Immature natural killer cell (primary cell): ENCODE measurements around the gene ENPP7. TPM values are rescaled to one million over a fixed set of nuclear protein-coding genes. Genes with fewer than 3 reads are reported as not detected.
"Not testable (repeated sequence)": the region's sequence is repeated elsewhere in the genome, so short reads cannot be mapped to it uniquely, and the experiment has no call there.

Experiments
- DNase-seq, 3 donors: peaks; one replicate each; pipeline ENCODE4 v3.0.0; 2022; ENCODE audit warnings: mixed read lengths in 1 of 3
- H3K27ac Mint-ChIP-seq, 6 donors: one replicate each; pipeline ENCODE4 v1.8.0; 2020; ENCODE audit warnings: mixed read lengths in 6 of 6, mild to moderate bottlenecking in 5 of 6, inconsistent platforms in 4 of 6, moderate library complexity in 3 of 6
- H3K27me3 Mint-ChIP-seq, 3 donors: one replicate each; pipeline ENCODE4 v1.8.0; 2020 to 2021; ENCODE audit warnings: low read depth in 3 of 3, mild to moderate bottlenecking in 3 of 3, mixed read lengths in 3 of 3, moderate library complexity in 3 of 3, inconsistent platforms in 1 of 3
- H3K36me3 Mint-ChIP-seq, 3 donors: one replicate each; pipeline ENCODE4 v1.8.0; 2020; ENCODE audit warnings: mixed read lengths in 3 of 3, inconsistent platforms in 2 of 3, mild to moderate bottlenecking in 2 of 3
- H3K4me1 Mint-ChIP-seq, 2 donors: one replicate each; pipeline ENCODE4 v1.8.0; 2020; ENCODE audit warnings: inconsistent platforms in 2 of 2, mild to moderate bottlenecking in 2 of 2, mixed read lengths in 2 of 2, moderate library complexity in 1 of 2
- H3K4me3 Mint-ChIP-seq, 5 donors: one replicate each; pipeline ENCODE4 v1.8.0; 2020; ENCODE audit warnings: mild to moderate bottlenecking in 5 of 5, mixed read lengths in 5 of 5, inconsistent platforms in 3 of 5, moderate library complexity in 3 of 5
- H3K9me3 Mint-ChIP-seq, 6 donors: one replicate each; pipeline ENCODE4 v1.8.0; 2020; ENCODE audit warnings: mild to moderate bottlenecking in 6 of 6, mixed read lengths in 6 of 6, inconsistent platforms in 4 of 6, moderate library complexity in 3 of 6
- polyA plus RNA-seq, 3 donors: library from polyadenylated mRNA; unstranded; fragments of 300-500 nt; fragmentation: Illumina TruSeq; gene quantifications; one replicate each; pipeline ENCODE4 v1.2.3, GENCODE V29; 2021

Gene ENPP7
- polyA plus RNA-seq, 3 donors from 2014 or later = 0.16 to 0.22 TPM; not detected in 1

GRCh38 chr17:79755591-79755990 is 24.8 kb downstream of the ENPP7 start:
- Mint-ChIP-seq H3K27me3 (peaks cover 6 to 13% (median 8%) of the 10 kb centered on the region in 3 donors), H3K36me3 (no peaks in the 10 kb centered on the region), H3K9me3 (no peaks in the 10 kb centered on the region), H3K4me1 (no peaks in the 10 kb centered on the region), H3K4me3 (no peak overlapping the region), H3K27ac (no peak overlapping the region)
- no peak for DNase-seq

DNA sequence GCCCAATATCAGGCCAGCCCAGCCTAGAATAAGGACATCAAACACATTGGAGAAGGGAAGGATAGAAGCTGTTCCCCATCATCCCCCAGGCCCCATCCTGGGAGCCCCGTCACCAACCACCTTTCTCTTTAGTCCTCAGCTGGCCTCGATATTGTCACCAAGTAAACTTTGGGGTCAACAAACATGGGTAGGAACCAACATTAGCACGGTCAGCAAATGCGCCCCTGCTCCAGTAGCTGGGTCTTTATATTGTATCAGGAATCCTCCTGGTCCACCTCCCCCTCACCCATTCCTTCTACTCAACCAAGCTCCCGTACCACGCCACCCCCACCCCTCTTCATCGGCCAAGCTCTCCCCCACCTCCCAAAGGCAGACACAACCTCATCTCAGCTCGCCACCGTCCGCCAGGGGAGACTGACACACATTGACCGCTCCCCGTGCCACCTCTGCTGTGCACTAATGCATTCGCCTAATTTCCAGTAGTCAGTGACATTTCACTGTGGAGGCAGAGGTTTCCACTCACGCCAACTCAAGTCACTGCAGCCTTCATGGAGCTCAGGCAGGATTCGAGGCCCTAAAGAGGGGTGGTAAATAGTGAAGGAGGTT is 26.5 kb downstream of the ENPP7 start:
- Mint-ChIP-seq H3K36me3 (no peaks in the 10 kb centered on the region), H3K4me1 (no peaks in the 10 kb centered on the region)

GRCh38 chr17:79758271-79758670 is 27.5 kb downstream of the ENPP7 start:
- H3K9me3 Mint-ChIP-seq = no peaks in the 10 kb centered on the region
- no peaks in the 10 kb centered on the region for H3K4me1 Mint-ChIP-seq
- H3K27ac Mint-ChIP-seq = no peak overlapping the region
- H3K4me3 Mint-ChIP-seq = no peak overlapping the region
- no peak for DNase-seq
- H3K27me3 Mint-ChIP-seq = peaks cover 4 to 9% (median 4%) of the 10 kb centered on the region in 3 donors
- no peaks in the 10 kb centered on the region for H3K36me3 Mint-ChIP-seq

More for the DNA sequence above, 26.5 kb downstream of the ENPP7 start:
- H3K27ac Mint-ChIP-seq = no peak overlapping the region
- peaks cover 4 to 8% (median 4%) of the 10 kb centered on the region in 3 donors for H3K27me3 Mint-ChIP-seq
- no peak for DNase-seq
- H3K4me3 Mint-ChIP-seq = no peak overlapping the region
- H3K9me3 Mint-ChIP-seq = no peaks in the 10 kb centered on the region

DNA sequence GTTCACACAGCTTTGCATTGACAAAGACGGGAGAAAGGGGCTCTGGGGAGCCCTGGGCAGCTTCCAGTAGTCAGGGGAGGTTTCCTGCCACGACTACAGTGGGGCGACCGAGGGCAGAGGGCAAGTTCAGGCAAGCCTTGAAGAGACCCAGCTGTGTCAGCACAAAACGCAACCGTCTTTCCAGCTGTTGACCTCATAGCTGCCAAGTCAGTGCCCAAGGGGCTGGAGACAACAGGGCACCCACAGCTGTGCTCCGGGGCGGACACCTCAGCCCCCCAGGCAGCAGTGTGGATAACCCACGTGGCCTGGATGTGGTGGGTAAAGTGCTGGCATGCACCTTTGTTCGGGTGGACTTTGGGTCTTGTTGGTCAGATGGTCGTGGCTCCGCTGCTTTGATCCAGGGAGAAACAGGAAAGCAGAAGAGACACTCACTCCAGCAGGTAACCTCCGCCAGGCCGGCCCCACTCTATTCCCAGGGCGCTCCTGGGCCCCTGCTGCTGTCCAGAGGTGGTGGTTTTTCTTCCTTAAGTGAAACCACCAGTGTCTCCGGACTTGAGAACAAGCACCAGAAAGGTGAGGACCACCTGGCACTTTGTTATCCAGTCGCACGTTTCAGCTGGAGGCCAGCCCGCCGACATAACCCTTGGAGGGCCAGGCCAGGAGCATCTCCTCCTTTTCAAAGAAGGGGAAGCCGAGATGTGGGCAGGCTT is 29.6 kb downstream of the ENPP7 start:
- Mint-ChIP-seq H3K9me3 (no peaks in the 10 kb centered on the region), H3K4me1 (no peaks in the 10 kb centered on the region), H3K27ac (no peak overlapping the region), H3K4me3 (no peak overlapping the region), H3K36me3 (no peaks in the 10 kb centered on the region), H3K27me3 (peaks cover 0 to 9% (median 6%) of the 10 kb centered on the region in 3 donors)
- DNase-seq = no peak

- no peak overlapping the region for H3K27ac Mint-ChIP-seq
- no peaks in the 10 kb centered on the region for H3K36me3 Mint-ChIP-seq
- H3K9me3 Mint-ChIP-seq = no peaks in the 10 kb centered on the region
- no peak for DNase-seq
- no peaks in the 10 kb centered on the region for H3K4me1 Mint-ChIP-seq
- no peak overlapping the region for H3K4me3 Mint-ChIP-seq
- H3K27me3 Mint-ChIP-seq = peaks cover 0 to 6% (median 4%) of the 10 kb centered on the region in 3 donors
These were observed 31.3 kb downstream of the ENPP7 start for GRCh38 chr17:79761894-79762589.

- no peak overlapping the region for H3K27ac Mint-ChIP-seq
- H3K36me3 Mint-ChIP-seq = no peaks in the 10 kb centered on the region
- no peaks in the 10 kb centered on the region for H3K9me3 Mint-ChIP-seq
- no peak overlapping the region for H3K4me3 Mint-ChIP-seq
- no peaks in the 10 kb centered on the region for H3K4me1 Mint-ChIP-seq
- H3K27me3 Mint-ChIP-seq = peaks cover 0 to 12% (median 2%) of the 10 kb centered on the region in 3 donors
- DNase-seq = no peak
These were observed 35.0 kb downstream of the ENPP7 start for GRCh38 chr17:79765708-79766107.

DNA sequence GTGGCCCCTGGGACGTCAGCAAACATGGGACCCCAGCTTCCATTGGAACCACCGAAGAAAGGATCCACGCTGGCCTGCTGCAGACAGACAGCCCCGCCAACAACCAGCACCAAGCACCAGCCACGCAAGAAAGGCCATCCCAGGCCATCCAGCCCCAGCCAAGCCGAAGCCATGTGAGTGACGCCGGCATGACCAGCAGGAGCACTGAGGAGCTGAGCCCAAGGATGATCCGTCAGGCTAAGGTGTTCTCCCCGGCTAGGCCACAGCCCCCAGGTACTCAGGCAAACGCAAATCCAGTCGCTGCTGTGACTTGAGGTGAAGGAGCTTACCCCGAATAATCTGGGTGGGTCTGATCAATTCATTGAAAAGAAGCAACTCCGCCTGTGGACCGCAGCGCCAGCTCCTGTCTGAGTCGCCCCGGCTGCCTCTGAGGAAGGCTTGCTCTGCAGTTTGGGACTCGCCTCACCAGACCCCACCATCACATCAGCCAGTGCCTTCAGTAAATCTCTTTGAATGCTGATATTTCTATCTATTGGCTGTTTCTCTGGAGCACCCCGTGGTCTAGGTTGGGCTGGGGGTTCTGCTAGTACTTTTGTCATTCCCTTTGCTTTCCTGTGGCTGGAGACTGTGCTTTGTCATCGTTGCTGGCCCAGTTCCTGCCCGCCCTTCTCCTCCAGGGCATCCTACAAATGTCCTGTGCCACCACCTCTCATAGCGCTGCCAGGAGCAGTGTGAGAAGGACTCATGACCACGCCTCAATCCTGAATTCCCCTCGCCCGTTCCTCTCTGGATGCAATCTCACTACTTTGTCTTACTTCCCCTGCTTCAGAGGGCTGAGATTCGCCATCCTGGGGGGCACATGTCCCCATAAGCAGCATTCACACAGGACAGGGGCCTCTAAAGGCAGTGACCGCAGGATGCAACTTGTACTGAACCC is 39.1 kb downstream of the ENPP7 start:
- Mint-ChIP-seq H3K4me1 (no peaks in the 10 kb centered on the region), H3K4me3 (no peak overlapping the region), H3K36me3 (no peaks in the 10 kb centered on the region), H3K9me3 (no peaks in the 10 kb centered on the region), H3K27ac (no peak overlapping the region), H3K27me3 (peaks cover 3 to 16% (median 5%) of the 10 kb centered on the region in 3 donors)
- DNase-seq = no peak

- no peak for DNase-seq
- no peak overlapping the region for H3K4me3 Mint-ChIP-seq
- peaks cover 3 to 18% (median 5%) of the 10 kb centered on the region in 3 donors for H3K27me3 Mint-ChIP-seq
- H3K36me3 Mint-ChIP-seq = no peaks in the 10 kb centered on the region
- H3K9me3 Mint-ChIP-seq = no peaks in the 10 kb centered on the region
- H3K27ac Mint-ChIP-seq = no peak overlapping the region
- H3K4me1 Mint-ChIP-seq = no peaks in the 10 kb centered on the region
These were observed 40.5 kb downstream of the ENPP7 start for GRCh38 chr17:79771276-79771675.

GRCh38 chr17:79772726-79773125 is 42.0 kb downstream of the ENPP7 start:
- not testable (repeated sequence) for H3K27ac Mint-ChIP-seq, H3K9me3 Mint-ChIP-seq
- peaks cover 8 to 10% of the 10 kb centered on the region in 2 donors for H3K4me1 Mint-ChIP-seq

DNA sequence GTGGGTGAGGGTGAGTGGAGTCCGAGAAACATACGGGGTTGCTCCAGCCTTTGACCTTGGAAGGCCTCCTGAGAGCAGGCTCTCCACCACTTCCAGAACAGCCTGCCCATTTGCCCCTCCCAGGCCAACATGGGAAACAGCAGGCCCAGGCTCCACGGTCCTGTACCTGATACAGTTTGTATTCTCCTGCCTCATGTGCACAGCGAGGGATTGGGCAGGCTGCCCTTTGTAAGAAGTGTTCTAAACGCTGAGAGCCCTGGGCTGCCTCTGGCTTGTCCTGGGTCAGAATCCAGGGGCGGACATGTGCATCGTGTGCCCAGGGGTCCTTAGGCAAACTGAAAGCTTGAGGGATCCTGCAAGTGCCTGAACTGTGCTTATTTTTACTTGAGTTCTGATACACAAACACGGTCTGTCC is 43.8 kb downstream of the ENPP7 start:
- no peaks in the 10 kb centered on the region for H3K36me3 Mint-ChIP-seq
- H3K9me3 Mint-ChIP-seq = no peaks in the 10 kb centered on the region
- no peak overlapping the region for H3K27ac Mint-ChIP-seq
- no peak for DNase-seq
- peaks cover 16 to 19% of the 10 kb centered on the region in 2 donors for H3K4me1 Mint-ChIP-seq
- peaks cover 11 to 31% (median 22%) of the 10 kb centered on the region in 3 donors for H3K27me3 Mint-ChIP-seq
- H3K4me3 Mint-ChIP-seq = no peak overlapping the region

More at GRCh38 chr17:79772726-79773125, 42.0 kb downstream of the ENPP7 start:
- DNase-seq, H3K4me3 Mint-ChIP-seq, H3K36me3 Mint-ChIP-seq: not testable (repeated sequence)
- peaks cover 11 to 23% (median 15%) of the 10 kb centered on the region in 3 donors for H3K27me3 Mint-ChIP-seq

DNA sequence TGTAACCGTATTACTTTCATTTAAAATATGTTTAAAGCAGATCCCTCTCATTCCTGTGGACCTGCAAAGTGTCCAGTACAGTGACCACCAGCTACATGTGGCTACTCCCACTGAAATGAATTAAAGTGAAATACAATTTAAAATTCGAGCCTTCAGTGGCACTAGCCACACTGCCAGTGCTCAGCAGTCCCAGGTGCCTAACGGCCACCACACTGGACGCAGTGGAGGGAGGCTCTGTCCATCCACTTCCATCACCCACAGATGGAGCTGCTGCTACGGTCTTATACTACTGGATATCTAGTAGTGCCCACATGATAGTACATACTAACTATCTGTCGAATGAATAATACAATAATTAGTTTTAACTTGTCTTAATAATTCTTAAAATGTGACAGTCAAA is 44.9 kb downstream of the ENPP7 start:
- Mint-ChIP-seq H3K27me3 (peaks cover 13 to 36% (median 26%) of the 10 kb centered on the region in 3 donors), H3K36me3 (no peaks in the 10 kb centered on the region), H3K9me3 (no peaks in the 10 kb centered on the region), H3K4me1 (peaks cover 16 to 19% of the 10 kb centered on the region in 2 donors), H3K27ac (no peak overlapping the region), H3K4me3 (no peak overlapping the region)
- no peak for DNase-seq

- no peaks in the 10 kb centered on the region for H3K9me3 Mint-ChIP-seq
- no peak overlapping the region for H3K27ac Mint-ChIP-seq
- DNase-seq = no peak
- peak overlapping the region; percentile 47 to 78 (median 71) for H3K4me3 Mint-ChIP-seq
- peaks cover 13 to 39% (median 26%) of the 10 kb centered on the region in 3 donors for H3K27me3 Mint-ChIP-seq
- peaks cover 16 to 19% of the 10 kb centered on the region in 2 donors for H3K4me1 Mint-ChIP-seq
- no peaks in the 10 kb centered on the region for H3K36me3 Mint-ChIP-seq
These were observed 45.8 kb downstream of the ENPP7 start for GRCh38 chr17:79776376-79777119.
